HG02759 (cell line): Measurements from ENCODE around the gene RIMS1.
"Not testable (repeated sequence)": the region's sequence is repeated elsewhere in the genome, so short reads cannot be mapped to it uniquely, and the experiment has no call there.

ENCODE experiments used
- ATAC-seq: cut with Tn5 transposase; IDR thresholded peaks from one replicate; pipeline ENCODE4 v1.9.1; 2021; ENCODE audit warnings: mild to moderate bottlenecking, moderate library complexity; ENCODE audit not compliant: unreplicated experiment

RIMS1 gene

GRCh38 chr6:71982389-71982788 is 96.0 kb downstream of the RIMS1 start:
- ATAC-seq, result peak; percentile 87

DNA sequence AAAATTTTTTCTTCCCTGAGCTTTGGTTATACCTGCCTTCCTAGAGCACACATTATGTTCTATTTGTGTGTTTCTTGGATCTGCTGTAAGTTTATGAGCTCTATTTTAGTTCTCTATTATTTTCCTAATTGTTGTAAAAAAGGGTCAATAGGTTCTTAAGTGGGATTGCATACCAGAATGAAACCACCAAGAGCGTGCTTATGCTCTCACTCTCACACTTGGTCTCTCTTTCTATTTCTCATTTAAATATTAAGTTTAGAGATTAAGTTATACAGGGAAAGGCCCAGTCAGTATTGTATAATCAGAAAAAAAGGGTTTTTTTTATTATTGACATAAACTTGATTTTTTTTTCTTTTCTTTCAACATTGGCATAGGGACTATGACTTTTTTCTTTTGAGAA is 96.8 kb downstream of the RIMS1 start:
- no peak for ATAC-seq

GRCh38 chr6:71994705-71995271 is 108.4 kb downstream of the RIMS1 start:
- ATAC-seq, result no peak

DNA sequence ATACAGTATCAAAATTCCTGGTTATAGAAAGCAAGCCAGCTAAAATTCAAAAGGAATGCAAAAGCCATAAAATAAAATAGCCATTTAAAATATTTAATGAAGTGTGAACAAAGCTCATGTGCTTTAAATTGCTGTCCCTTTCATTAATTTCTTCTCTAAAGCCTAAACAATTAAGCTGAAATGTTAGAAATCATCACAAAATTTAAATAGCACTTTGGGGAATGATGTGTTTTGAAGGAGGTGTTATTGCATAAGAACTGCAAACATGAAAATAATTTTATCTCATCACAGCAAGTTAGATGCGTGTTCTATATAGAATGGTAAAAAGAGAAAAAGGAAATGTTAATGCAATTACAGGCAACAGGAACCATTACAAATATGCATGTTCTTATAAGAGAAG is 111.0 kb downstream of the RIMS1 start:
- no peak for ATAC-seq

GRCh38 chr6:72002415-72002814 is 116.1 kb downstream of the RIMS1 start:
- no peak for ATAC-seq

DNA sequence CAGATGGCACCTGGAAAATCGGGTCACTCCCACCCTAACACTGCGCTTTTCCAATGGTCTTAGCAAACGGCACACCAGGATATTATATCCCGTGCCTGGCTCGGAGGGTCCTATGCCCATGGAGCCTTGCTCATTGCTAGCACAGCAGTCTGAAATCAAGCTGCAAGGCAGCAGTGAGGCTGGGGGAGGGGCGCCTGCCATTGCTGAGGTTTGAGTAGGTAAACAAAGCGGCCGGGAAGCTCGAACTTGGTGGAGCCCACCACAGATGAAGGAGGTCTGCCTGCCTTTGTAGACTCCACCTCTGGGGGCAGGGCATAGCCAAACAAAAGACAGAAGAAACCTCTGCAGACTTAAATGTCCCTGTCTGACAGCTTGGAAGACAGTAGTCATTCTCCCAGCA is 120.2 kb downstream of the RIMS1 start:
- ATAC-seq, result not testable (repeated sequence)

DNA sequence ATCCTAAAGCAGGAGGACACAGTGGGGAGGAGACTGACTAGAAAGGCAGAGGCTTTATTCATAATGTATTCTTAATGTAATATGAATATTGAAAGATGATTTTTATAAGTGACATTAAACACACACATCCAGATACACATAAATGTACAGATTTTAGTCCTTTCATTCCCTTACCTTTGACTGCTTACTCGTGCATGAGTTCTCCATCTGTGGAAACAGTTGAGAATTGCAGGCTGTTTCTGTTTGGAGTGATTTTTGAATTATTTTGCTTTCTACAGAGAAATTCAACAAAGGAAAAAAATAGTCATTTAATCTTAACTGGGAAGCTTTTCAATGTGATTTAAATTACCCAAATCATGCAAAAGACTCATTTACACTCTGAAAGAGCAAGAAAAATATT is 136.5 kb downstream of the RIMS1 start:
- no peak for ATAC-seq

DNA sequence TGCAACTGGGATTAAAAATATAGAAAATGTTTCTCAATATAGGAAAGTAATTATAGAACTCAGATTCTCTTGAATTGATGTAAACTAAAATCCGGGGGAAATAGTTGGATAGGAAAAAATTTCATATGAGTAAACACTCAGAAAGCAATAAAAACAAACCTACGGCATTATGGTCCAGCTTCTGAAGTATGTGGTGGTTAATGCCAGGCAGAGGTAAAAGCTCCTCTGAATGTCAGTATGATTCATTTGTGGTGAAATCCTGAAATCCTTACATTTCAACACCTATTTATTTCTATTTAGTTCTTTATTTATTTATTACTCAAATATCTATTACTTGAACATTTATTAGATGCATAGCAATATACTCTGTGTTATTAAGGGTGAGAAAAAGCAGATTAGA is 145.1 kb downstream of the RIMS1 start:
- no peak for ATAC-seq

- no peak for ATAC-seq
These were observed 145.7 kb downstream of the RIMS1 start for GRCh38 chr6:72032086-72032485.

DNA sequence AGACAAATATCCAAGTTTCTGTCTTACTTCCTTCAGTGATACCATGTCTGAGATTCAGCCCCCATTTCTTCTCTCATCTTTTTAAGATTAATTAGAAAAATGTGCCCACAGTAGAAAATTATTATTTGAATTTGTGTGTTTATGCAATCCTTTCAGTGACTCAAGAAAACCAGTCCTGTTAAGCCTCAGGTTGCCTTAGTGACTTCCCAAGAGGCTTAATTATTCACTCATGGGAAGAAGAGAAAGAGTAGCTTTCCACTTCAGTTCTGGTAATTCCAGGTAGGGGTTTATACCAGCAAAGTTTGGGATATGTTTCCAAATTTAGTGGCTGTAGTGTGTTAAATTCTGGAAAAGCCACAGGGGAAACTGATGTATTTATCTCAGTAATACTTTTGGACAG is 149.1 kb downstream of the RIMS1 start:
- ATAC-seq, result no peak

- no peak for ATAC-seq
These were observed 149.6 kb downstream of the RIMS1 start for GRCh38 chr6:72035966-72036365.

- no peak for ATAC-seq
These were observed 150.7 kb downstream of the RIMS1 start for GRCh38 chr6:72037006-72037405.

- ATAC-seq, result no peak
These were observed 153.8 kb downstream of the RIMS1 start for GRCh38 chr6:72040111-72040510.

GRCh38 chr6:72042088-72042487 is 155.7 kb downstream of the RIMS1 start:
- ATAC-seq, result no peak

DNA sequence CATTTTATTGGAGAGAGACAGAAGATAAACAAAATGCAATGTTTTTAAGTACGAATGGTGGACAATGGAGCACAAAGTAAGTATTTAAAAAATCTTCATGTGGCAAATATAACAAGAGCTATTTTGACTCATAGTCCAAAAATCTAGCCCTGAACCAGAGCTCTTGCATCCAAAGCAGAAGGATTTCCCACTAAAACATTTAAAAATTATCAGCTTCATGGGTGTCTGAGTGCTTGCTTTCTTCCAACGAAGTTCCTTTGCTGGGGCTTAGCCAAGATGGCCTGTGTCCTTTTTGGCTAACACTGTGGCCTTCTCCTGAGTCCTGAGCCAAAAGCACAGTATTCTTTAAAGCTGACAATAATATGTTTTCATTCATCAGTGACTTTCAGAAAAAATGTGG is 161.7 kb downstream of the RIMS1 start:
- ATAC-seq, result no peak

GRCh38 chr6:72049376-72049775 is 163.0 kb downstream of the RIMS1 start:
- ATAC-seq, result no peak

GRCh38 chr6:72061286-72061685 is 174.9 kb downstream of the RIMS1 start:
- no peak for ATAC-seq

GRCh38 chr6:72064399-72064975 is 178.1 kb downstream of the RIMS1 start:
- ATAC-seq, result no peak

- no peak for ATAC-seq
These were observed 191.7 kb downstream of the RIMS1 start for GRCh38 chr6:72078096-72078495.

DNA sequence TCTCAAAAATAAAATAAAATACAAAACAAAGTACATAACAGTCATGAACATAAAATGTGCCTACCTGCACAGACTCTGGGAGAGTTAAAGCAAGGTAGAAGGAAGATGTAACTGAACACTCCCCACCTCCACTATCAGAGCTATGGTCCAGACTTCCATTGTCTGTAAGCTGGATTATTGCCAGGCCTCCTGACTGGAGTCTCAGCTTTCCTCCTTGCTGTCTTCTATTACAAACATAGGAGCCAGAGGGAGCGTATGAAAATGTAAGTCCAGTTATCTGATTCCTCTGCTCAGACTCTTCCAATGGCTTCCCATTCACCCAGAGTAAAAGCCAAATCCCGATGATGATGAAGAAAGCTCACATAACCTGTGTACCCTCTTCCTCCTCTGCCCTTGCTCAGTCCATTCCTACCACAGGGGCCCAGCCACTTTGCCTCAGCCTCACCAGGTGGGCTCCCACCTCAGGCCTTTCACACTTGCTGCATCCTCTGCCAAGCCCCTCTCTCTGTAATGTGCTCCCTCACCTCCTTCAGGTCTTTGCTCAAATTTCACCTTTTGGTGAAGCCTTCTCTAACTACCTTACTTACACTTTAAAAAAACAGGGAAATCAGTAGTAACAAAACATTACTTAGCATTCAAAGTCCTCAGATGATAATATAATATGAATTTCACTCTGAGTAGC is 194.1 kb downstream of the RIMS1 start:
- ATAC-seq, result no peak

- ATAC-seq, result no peak
These were observed 195.5 kb downstream of the RIMS1 start for GRCh38 chr6:72081871-72082270.

DNA sequence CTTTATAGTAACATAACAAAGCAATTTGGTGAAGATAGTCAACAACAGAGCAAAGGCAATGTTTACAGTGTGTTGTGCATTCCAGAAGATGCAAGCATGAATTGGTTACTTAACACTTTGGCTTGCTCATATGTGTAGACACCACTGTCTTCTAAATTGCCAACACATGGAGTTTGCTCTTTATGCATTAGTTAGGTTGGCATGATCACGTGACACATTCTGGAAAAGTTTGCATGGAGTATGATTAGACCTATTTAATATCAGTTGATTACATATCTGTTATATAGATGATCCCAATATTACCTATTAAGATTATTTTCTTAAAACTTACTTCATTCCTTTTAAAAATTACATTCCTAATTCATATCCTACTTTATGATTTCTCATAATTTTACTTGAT is 197.6 kb downstream of the RIMS1 start:
- no peak for ATAC-seq
